22Rv1 (cell line): Measurements from ENCODE around the gene ARFGAP3.

Source experiments
- H3K27ac ChIP-seq: fragments of 450-650 bp; 2 replicates; pipeline ENCODE4 v1.5.1; 2017
- ZFX ChIP-seq: fragments of 450-650 bp; IDR thresholded peaks from 2 replicates; pipeline ENCODE4 v1.6.1; 2017; ENCODE audit warnings: antibody characterized with exemption, borderline replicate concordance
- TF ChIP-seq, protein P1 (sequence below): fragments of 450-650 bp; IDR thresholded peaks from 2 replicates; pipeline ENCODE4 v1.5.1; 2017; ENCODE audit warnings: mild to moderate bottlenecking

The ARFGAP3 gene

DNA sequence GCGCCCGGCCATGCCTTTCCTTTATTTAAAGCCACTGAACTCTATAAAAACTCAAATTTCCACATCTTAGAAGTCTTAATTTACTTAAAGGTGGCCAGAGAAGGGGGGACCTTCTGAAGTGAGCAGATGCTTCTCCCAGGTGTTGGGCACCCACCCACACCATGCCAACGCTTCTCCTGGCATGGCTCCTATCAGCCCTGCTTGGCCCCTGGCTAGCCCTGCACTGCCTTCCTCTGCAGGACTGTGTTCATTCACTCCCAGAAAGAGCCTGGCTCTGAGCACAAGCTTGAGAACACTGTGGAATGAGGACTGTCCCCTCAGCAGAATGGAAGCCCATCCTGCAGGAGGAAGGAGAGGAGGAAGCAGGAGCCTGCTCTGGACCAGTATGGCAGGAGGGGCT lies 34.6 kb upstream of the ARFGAP3 start:
- no peak overlapping the region for H3K27ac ChIP-seq
- no peak for TF ChIP-seq ZFX
- TF ChIP-seq, protein P1, sequence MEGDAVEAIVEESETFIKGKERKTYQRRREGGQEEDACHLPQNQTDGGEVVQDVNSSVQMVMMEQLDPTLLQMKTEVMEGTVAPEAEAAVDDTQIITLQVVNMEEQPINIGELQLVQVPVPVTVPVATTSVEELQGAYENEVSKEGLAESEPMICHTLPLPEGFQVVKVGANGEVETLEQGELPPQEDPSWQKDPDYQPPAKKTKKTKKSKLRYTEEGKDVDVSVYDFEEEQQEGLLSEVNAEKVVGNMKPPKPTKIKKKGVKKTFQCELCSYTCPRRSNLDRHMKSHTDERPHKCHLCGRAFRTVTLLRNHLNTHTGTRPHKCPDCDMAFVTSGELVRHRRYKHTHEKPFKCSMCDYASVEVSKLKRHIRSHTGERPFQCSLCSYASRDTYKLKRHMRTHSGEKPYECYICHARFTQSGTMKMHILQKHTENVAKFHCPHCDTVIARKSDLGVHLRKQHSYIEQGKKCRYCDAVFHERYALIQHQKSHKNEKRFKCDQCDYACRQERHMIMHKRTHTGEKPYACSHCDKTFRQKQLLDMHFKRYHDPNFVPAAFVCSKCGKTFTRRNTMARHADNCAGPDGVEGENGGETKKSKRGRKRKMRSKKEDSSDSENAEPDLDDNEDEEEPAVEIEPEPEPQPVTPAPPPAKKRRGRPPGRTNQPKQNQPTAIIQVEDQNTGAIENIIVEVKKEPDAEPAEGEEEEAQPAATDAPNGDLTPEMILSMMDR = no peak

DNA sequence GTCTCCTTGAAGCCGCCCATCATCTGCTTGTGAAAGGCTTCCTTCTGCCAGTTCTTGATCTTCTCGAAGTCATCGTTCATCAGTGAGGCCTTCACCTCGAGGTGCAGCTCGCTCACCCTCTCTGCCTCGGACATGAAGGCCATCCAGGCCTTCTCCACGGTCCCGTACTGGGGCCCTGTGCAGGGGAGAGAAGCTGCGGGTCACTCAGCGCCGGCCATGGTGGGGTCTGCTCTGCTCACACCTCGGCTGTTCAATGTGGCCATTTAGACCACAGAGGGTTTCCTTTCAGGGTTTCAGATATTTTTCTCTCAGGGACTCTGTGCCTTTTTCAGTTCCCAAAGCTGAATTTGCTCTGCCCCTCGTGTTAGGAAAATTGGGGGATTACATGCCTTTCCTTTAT lies 33.9 kb upstream of the ARFGAP3 start:
- TF ChIP-seq ZFX = no peak
- TF ChIP-seq, protein P1 = no peak
- no peak overlapping the region for H3K27ac ChIP-seq

DNA sequence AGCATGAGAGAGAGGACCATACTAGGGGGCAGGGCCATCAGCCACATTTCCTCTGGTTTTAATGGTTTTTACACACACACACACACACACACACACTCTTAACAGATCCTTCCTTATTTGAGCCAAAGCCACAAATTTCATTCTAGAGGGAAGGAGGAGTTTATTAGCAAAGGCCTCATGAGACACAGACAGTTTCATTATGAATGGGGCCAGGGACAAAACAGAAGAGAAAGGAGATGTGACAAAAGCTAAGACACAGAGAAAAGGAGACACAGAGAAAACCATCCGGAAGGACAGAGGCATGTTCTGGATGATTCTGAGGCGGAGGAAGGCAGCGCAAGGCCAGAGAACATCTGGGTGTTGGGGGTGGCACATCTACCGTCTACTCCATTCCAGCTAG lies 32.2 kb upstream of the ARFGAP3 start:
- TF ChIP-seq ZFX = no peak
- TF ChIP-seq, protein P1 = no peak
- H3K27ac ChIP-seq = no peak overlapping the region

DNA sequence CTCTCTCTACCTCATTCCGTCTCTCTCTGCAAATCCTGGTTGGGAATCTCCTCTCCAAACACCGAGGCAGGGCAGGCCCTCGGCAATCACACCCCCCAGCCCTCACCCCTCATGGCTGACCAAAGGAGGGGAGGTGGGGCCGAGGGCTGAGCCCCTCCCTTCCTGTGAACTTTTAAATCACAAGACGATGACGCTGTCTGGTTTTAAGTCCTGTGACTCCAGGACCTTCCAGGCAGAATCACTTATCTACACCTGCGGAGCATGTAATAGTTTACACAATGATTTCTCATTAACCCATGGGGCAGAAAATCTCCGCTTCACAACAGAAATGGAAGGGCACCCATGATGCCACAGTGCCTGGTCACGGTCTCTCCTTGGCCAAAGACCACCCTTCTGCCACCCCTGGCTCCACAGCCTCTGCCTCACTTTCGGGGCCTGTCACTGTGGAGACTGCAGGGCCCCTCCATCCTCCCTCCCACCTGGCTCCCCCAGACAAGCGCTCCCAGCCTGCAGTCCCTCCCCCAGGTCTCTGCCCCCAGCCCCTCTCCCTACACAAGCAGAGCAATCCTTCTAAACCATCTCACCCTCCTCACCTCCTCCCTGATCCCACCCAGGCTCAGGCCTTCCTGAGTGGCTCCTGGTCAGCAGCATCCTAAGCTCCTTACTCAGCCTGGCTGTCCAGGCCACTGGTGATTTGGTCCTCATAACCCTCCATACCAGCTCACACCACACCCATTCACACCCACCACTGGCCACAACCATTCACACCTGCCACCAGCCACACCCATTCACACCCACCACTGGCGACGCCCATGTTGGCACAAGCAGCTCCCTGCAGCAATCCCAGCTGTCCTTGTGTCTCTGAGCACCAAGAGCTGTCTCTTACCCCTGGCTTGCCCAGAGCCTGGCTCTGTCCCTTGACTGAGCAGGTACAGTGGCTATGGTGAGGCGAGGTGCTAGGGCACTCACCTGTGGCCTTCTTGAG lies 30.7 kb upstream of the ARFGAP3 start:
- TF ChIP-seq, protein P1 = no peak
- TF ChIP-seq ZFX = no peak
- no peak overlapping the region for H3K27ac ChIP-seq

DNA sequence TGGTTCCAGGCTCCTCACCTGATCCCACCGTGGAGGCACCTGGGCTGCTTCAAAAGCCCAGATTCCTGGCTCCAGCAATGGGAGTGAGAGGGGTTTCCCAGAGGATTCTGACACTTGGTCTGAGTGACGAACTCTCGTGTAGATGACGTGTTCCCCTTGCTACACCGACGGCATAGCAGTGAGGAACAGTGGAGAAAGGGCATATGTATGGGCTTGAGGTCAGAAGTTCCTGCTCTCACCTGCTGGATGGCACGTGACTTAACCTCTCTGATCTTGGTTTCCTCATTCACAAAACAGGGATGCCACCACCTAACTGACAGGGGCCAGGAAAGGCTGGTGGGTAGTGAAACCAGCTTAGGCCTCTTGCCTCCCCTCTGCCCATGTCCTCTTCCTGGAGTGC lies 30.0 kb upstream of the ARFGAP3 start:
- H3K27ac ChIP-seq = no peak overlapping the region
- TF ChIP-seq, protein P1 = no peak
- TF ChIP-seq ZFX = no peak

DNA sequence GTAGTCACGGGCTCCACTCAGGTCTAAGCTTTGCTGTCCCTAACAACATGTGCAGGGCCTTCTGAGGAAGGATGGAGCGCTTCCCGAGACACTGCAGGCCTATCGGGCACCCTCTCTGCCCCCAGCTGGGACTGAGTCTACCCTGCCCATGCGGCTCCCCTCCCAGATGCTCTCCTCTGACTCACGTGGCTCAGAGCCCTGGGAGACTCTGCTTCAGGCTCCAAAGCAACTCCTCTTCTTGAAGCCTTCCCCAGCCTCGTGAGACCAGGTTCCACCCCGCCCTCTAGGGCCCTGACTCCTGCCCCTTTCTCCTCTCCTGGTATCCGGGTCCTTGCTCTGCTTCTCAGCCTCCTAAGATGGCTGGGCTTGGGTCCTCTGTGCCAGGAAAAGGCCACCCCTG lies 28.4 kb upstream of the ARFGAP3 start:
- TF ChIP-seq, protein P1 = no peak
- no peak for TF ChIP-seq ZFX
- no peak overlapping the region for H3K27ac ChIP-seq
